Stromal cell of bone marrow (primary cell): ENCODE data around the gene OR2A25.
"Not testable (repeated sequence)": the region's sequence is repeated elsewhere in the genome, so short reads cannot be mapped to it uniquely, and the experiment has no call there.

Experiments
- DNase-seq: peaks from one replicate; pipeline ENCODE4 v3.0.0-alpha.2; 2012; ENCODE audit warnings: low read depth

The OR2A25 gene

DNA sequence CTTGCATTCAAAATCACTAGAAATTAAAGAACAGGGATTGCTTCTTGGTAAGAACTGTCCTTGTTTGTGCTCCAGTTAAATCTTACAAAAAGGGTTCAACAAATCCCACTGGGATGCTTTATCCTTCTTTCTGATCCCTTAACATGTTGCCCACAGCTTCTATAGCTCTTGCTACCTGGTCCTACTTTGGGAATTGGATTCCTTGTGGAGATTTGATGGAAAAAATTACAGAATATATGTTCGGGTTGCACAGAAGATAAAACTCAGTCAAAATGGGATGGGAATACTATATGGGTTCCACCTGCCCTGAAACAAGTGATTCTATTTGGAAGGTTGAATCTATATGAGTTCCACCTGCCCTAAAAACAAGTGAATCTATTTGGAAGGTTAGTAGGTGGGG is at the start of gene OR2A25:
TSS of gene OR2A25 (plus strand) at position 301 of the 400 bp plus-strand sequence. CDS start 4,409 bp downstream, outside the sequence.
- DNase-seq, result no peak

GRCh38 chr7:144020340-144020739 is 49.3 kb upstream of the OR2A25 start:
- DNase-seq, result no peak

- DNase-seq, result no peak
Observed at GRCh38 chr7:144022169-144022568, 47.4 kb upstream of the OR2A25 start.

DNA sequence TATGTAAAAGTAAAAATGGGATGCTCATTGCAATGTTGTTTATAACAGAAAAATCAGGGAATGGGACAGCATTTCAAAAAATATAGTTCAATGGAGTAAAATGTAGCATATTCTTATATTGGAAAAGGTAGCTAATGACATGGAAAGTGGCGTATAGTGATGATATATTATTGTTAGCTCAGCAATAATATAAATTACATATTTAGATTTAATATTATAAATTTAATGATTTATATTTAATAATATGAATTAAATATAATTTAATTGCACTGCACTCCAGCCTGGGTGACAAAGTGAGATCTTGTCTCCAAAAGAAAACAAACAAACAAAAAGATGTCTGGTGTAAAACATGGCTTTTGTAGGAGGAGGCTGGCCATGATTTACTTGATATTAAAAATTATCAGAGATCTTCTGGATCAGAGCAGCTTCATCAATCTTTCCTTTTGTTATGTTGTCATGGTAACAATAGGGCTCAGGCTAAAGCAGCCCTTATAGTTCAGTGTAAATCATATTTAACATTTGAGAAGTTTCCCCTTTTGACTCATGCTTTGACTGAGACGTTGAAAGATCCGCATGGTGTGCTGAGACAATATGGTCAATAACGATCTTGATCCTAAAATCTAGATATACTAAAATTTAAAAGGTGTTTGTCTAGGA is 46.3 kb upstream of the OR2A25 start:
- DNase-seq, result no peak

DNA sequence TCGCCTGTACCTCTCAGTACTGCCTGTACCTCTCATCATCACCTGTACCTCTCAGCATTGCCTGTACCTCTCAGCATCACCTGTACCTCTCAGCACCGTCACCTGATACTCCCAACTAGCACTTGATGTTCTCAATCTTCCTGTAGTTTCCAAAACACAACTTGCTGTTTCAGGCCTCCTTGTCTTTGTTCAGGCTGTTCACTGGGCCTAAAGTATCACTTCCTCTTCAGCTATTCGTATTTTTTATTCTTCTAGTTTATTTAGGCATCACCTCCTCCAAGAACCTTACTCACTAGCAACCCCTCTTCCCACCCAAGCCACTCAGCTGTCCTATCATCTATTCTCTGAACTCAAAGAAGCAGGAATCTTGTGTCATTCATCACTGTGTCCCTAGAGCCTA is 45.4 kb upstream of the OR2A25 start:
- DNase-seq, result no peak

- no peak for DNase-seq
Observed at GRCh38 chr7:144026203-144026883, 43.3 kb upstream of the OR2A25 start.

- DNase-seq, result peak; percentile 18
Observed at GRCh38 chr7:144027070-144027469, 42.5 kb upstream of the OR2A25 start.

GRCh38 chr7:144027974-144028373 is 41.6 kb upstream of the OR2A25 start:
- no peak for DNase-seq

DNA sequence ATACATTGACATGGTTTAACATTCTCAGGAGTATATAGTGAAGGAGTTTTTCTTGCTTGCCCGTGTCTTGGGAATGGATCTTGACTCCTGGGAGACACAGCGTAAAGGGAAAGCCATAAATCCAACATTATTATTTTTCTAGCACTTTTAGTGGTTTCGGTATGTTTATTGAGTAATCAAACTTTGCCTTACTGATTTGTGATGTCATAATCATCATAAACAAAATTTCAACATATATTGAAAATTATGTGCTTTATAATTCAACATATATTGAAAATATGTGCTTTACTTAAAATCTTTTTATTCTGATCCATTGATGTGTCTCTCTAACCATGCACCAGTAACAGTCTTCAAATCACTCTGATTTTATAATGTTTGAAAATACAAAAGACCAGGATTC is 41.1 kb upstream of the OR2A25 start:
- no peak for DNase-seq

DNA sequence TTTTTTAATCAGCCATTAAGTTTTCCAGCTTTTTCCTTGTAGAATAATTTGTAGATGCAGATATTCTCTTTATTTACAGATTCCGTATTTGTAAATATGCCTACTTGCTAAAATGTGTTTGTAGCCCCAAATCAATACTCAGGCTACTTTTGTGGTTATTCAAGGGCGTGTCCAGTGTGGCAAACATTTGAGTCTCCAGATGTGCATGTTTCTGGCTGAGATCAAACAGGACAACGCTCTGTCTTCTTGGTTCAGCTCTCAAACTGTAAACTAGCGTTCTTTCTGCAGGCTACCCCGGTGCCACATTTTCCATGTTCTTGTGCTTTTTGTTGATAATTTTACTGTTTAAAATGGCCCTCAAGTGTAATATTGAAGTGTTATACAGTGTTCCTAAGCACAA is 37.1 kb upstream of the OR2A25 start:
- DNase-seq, result no peak

DNA sequence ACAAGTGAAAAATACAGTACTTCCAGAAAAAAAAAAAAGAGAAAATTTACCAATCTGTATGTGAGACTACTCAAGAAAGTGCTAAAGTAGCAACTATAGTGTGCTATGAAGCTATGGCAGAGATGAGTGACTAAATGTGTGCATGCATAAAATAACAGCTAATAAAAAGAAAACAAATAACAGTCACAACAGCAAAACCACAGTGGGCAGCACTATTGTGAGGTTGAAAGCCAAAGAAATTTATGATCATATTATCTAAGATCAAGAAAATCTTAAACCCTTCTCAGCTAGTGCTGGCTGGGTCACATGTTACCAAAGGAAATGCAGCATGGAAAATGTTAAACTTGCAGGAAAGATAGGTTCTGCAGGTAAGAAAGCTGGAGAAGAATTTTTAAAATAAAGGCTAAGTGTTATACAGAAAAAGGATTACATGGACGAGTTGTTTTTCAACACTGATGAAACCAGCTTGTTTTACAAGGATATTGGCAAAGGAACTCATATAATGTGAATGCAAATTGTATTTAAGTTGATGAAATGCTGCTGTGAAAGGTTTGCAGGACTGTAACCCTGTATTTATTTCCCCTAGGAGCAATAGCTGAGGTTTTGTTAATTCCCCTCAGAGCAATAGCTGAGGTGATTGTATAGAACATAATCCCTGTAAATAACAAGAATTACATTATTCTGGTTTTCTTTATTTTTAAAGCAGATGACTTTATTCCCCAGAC is 36.5 kb upstream of the OR2A25 start:
- DNase-seq, result no peak

- no peak for DNase-seq
Observed at GRCh38 chr7:144035385-144035784, 34.2 kb upstream of the OR2A25 start.

- no peak for DNase-seq
Observed at GRCh38 chr7:144036302-144036885, 33.2 kb upstream of the OR2A25 start.

DNA sequence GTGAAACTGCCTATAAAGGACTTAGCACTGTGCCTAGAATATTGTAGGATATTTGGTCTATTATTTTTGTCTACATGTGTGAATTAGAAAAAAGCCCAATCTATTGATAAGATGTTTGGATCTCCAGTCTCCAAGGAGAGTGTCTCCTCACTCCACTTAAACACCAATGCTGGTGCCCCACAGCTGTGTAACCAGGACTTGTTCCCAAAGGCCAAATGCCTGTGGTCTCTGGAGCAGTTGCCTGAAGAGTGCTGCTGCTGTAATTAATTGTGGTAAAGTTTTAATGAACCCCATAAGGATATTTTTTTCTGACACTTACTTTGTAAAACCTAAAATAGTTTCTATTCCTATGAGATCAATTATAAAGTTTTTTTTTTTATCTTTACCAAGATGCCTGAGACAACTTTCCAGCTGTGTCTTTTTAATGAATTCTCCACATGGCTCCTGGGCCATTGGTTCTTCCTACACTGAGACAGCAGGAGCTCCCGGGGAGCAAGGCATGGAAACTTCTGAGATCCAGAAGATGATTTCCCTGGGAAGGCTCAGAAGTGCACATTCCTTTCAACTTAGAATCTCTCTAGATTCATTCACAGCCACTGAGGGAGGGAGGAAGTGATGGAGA is 32.1 kb upstream of the OR2A25 start:
- DNase-seq, result no peak

- no peak for DNase-seq
Observed at GRCh38 chr7:144038887-144039286, 30.7 kb upstream of the OR2A25 start.

- DNase-seq, result no peak
Observed at GRCh38 chr7:144048648-144049047, 21.0 kb upstream of the OR2A25 start, which contains the start of gene OR2A5. OR2A5 (plus strand) TSS chr7:144048948; CDS start chr7:144050402, 1,454 bp downstream.

DNA sequence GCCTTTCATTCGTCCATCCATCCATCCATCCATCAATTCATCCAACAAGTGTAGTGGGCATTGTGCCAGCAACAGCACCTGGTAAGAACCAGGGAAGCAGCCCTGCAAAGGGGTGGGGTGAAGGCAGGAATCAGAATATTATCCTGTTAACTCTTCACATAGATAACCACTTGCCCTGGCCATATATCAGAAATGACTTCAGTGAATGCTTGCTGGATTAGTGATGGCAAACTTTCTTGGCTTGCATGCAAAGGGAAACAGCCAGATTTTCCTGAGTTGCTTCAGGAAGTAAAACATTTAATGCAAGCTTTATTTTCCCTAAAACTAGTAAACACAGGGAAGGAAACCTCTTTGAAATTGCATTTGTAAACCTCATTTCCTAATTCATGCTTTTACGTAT is 20.1 kb upstream of the OR2A25 start:
- DNase-seq, result no peak

DNA sequence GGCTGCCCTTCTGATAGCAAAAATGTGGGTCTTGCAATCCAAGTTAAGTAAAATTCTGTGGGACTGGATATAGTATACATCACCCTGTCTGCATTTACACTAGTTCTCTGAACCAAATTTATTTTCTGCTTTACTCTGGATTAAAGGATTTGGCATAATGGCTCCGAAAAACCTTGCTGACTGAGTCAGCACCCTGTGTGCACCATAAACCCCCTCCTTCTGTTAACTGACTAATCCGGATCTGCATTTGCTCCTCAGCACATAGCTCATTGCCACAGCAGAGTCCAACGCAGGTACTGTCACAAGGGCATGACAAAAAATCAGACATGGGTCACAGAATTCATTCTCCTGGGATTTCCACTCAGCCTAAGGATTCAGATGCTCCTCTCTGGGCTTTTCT is 19.5 kb upstream of the OR2A25 start:
- no peak for DNase-seq

- DNase-seq, result not testable (repeated sequence)
Observed at GRCh38 chr7:144050884-144051283, 18.7 kb upstream of the OR2A25 start.

- no peak for DNase-seq
Observed at GRCh38 chr7:144057954-144058353, 11.7 kb upstream of the OR2A25 start.

- DNase-seq, result no peak
Observed at GRCh38 chr7:144063710-144064109, 5.9 kb upstream of the OR2A25 start.

- no peak for DNase-seq
Observed at GRCh38 chr7:144069953-144070352, 342 bp downstream of the OR2A25 start.
